Upper lobe of right lung (tissue), 1 donor: ENCODE measurements around the gene LONP2. TPM values are rescaled to one million over a fixed set of nuclear protein-coding genes. Genes with fewer than 3 reads are reported as not detected.
A peak's percentile ranks its signal among the peaks of the same experiment; 100 is the strongest.

ENCODE experiments used
- ATAC-seq: fragments of 200-7000 bp; cut with Tn5 transposase; one replicate; pipeline ENCODE4 v1.9.1; 2020; ENCODE audit warnings: mild to moderate bottlenecking, moderate library complexity
- DNase-seq: peaks from one replicate; pipeline ENCODE4 v3.0.0-alpha.2; 2020
- H3K27ac ChIP-seq: fragments of 200-600 bp; one replicate; pipeline ENCODE4 v1.8.0; 2022
- H3K27me3 ChIP-seq: fragments of 200-600 bp; one replicate; pipeline ENCODE4 v1.8.0; 2022; ENCODE audit warnings: mild to moderate bottlenecking
- H3K36me3 ChIP-seq: fragments of 200-600 bp; one replicate; pipeline ENCODE4 v1.8.0; 2022
- H3K4me1 ChIP-seq: fragments of 200-600 bp; one replicate; pipeline ENCODE4 v1.8.0; 2022
- H3K4me3 ChIP-seq: fragments of 200-600 bp; one replicate; pipeline ENCODE4 v1.8.0; 2022; ENCODE audit warnings: mild to moderate bottlenecking
- H3K9me3 ChIP-seq: fragments of 200-600 bp; one replicate; pipeline ENCODE4 v1.8.0; 2022
- CTCF ChIP-seq: fragments of 200-600 bp; IDR thresholded peaks from one replicate; pipeline ENCODE4 v1.8.0; 2022; ENCODE audit warnings: antibody characterized with exemption
- intact Hi-C: fragments of 100-400 bp; cut with DNase I; formaldehyde crosslinking; loops from one replicate; pipeline ENCODE4 v1.11.0; 2022
- total RNA-seq: library from RNA; stranded (reverse); fragmentation: NEBNext Ultra II Directional; extraction: Animal tissue kit (Norgen Biotek cat#: 25700); gene quantifications from one replicate; pipeline ENCODE4 v1.2.1, GENCODE V29; 2021
- donor health status: DM: no; HTN: yes; CAD: no; lungs with severe emphysema.

Gene LONP2
- total RNA-seq, 1 donor from 2014 or later = 63.3 TPM

GRCh38 chr16:48383877-48384519 lies 139.9 kb downstream of the LONP2 start:
- H3K4me3 ChIP-seq = peak overlapping the region; percentile 67
- TF ChIP-seq CTCF = no peak
- peak overlapping the region; percentile 89 for H3K27ac ChIP-seq
- ATAC-seq (no peak), DNase-seq (no peak)
- peaks cover 48% of the 10 kb centered on the region for H3K4me1 ChIP-seq
- H3K27me3 ChIP-seq = no peaks in the 10 kb centered on the region
- H3K36me3 ChIP-seq = no peaks in the 10 kb centered on the region
- H3K9me3 ChIP-seq = no peaks in the 10 kb centered on the region
- intact Hi-C loops = no loop called here

- Histone ChIP-seq H3K4me3 (peak overlapping the region; percentile 88), H3K27me3 (no peaks in the 10 kb centered on the region), H3K9me3 (no peaks in the 10 kb centered on the region), H3K4me1 (peaks cover 42% of the 10 kb centered on the region), H3K36me3 (no peaks in the 10 kb centered on the region), H3K27ac (peak overlapping the region; percentile 98)
- peak; percentile 85 for DNase-seq
- intact Hi-C loops = no loop called here
- peak; percentile 77 for ATAC-seq
- TF ChIP-seq CTCF = no peak
These were observed 140.6 kb downstream of the LONP2 start for GRCh38 chr16:48384520-48385252.

GRCh38 chr16:48385253-48386150 lies 141.4 kb downstream of the LONP2 start, which contains the start of gene SIAH1:
Gene SIAH1 (minus strand): TSS chr16:48385413. CDS start chr16:48362428, 22,985 bp downstream.
- peaks cover 38% of the 10 kb centered on the region for H3K4me1 ChIP-seq
- peak within 1 kb of the TSS; percentile 98 for H3K27ac ChIP-seq
- TF ChIP-seq CTCF = no peak
- DNase-seq (peak; percentile 92), ATAC-seq (peak; percentile 95)
- H3K9me3 ChIP-seq = no peaks in the 10 kb centered on the region
- no peaks in the 10 kb centered on the region for H3K36me3 ChIP-seq
- peak within 1 kb of the TSS; percentile 88 for H3K4me3 ChIP-seq
- intact Hi-C loops = no loop called here
- no peaks in the 10 kb centered on the region for H3K27me3 ChIP-seq

- TF ChIP-seq CTCF = no peak
- DNase-seq = no peak
- no peaks in the 10 kb centered on the region for H3K9me3 ChIP-seq
- no peak for ATAC-seq
- H3K27ac ChIP-seq = no peak overlapping the region
- no peaks in the 10 kb centered on the region for H3K27me3 ChIP-seq
- intact Hi-C loops = no loop called here
- peaks cover 30% of the 10 kb centered on the region for H3K4me1 ChIP-seq
- no peak overlapping the region for H3K4me3 ChIP-seq
- no peaks in the 10 kb centered on the region for H3K36me3 ChIP-seq
These were observed 142.6 kb downstream of the LONP2 start for GRCh38 chr16:48386559-48387312.

GRCh38 chr16:48392407-48392806 lies 148.3 kb downstream of the LONP2 start:
- H3K9me3 ChIP-seq = no peaks in the 10 kb centered on the region
- ATAC-seq (no peak), DNase-seq (no peak)
- no peak overlapping the region for H3K27ac ChIP-seq
- no peaks in the 10 kb centered on the region for H3K36me3 ChIP-seq
- H3K4me1 ChIP-seq = no peaks in the 10 kb centered on the region
- intact Hi-C loops = no loop called here
- H3K27me3 ChIP-seq = no peaks in the 10 kb centered on the region
- TF ChIP-seq CTCF = no peak
- no peak overlapping the region for H3K4me3 ChIP-seq
